Hepatocyte (in vitro differentiated cells): ENCODE data around the gene SBF2. TPM values are rescaled to one million over a fixed set of nuclear protein-coding genes. Genes with fewer than 3 reads are reported as not detected.

Experiments
- DNase-seq: peaks from one replicate; pipeline ENCODE4 v3.0.0-alpha.2; 2016; ENCODE audit warnings: low spot score
- H2AFZ ChIP-seq: fragments of 200-600 bp; sonication (generic); 2 replicates; pipeline ENCODE4 v1.6.0; 2016; ENCODE audit warnings: antibody characterized with exemption, mild to moderate bottlenecking
- H3K27ac ChIP-seq: fragments of 200-600 bp; sonication (generic); 2 replicates; pipeline ENCODE4 v1.5.1; 2016; ENCODE audit warnings: mild to moderate bottlenecking
- H3K27me3 ChIP-seq: fragments of 200-600 bp; sonication (generic); 2 replicates; pipeline ENCODE4 v1.6.1; 2016
- H3K36me3 ChIP-seq: fragments of 200-600 bp; sonication (generic); replicated peaks from 2 replicates; pipeline ENCODE4 v1.5.1; 2016; ENCODE audit warnings: low read depth; ENCODE audit not compliant: insufficient read depth
- H3K4me1 ChIP-seq: fragments of 200-600 bp; sonication (generic); 2 replicates; pipeline ENCODE4 v1.5.1; 2016; ENCODE audit warnings: mild to moderate bottlenecking, moderate library complexity; ENCODE audit not compliant: insufficient read depth
- H3K4me2 ChIP-seq: fragments of 200-600 bp; sonication (generic); 2 replicates; pipeline ENCODE4 v1.6.0; 2016
- H3K4me3 ChIP-seq: fragments of 200-600 bp; sonication (generic); 2 replicates; pipeline ENCODE4 v1.5.1; 2016; ENCODE audit warnings: mild to moderate bottlenecking
- H3K79me2 ChIP-seq: fragments of 200-600 bp; sonication (generic); 2 replicates; pipeline ENCODE4 v1.6.0; 2017; ENCODE audit warnings: mild to moderate bottlenecking
- H3K9me2 ChIP-seq: fragments of 200-600 bp; sonication (generic); replicated peaks from 2 replicates; pipeline ENCODE4 v1.6.0; 2017; ENCODE audit warnings: mild to moderate bottlenecking; ENCODE audit not compliant: insufficient read depth
- H3K9me3 ChIP-seq: fragments of 200-600 bp; sonication (generic); 2 replicates; pipeline ENCODE4 v1.5.1; 2016; ENCODE audit warnings: low read depth, mild to moderate bottlenecking
- H4K20me1 ChIP-seq: fragments of 200-600 bp; sonication (generic); 2 replicates; pipeline ENCODE4 v1.6.0; 2016; ENCODE audit warnings: mild to moderate bottlenecking; ENCODE audit not compliant: insufficient read depth, poor library complexity, severe bottlenecking
- EZH2 ChIP-seq: fragments of 200-600 bp; sonication (generic); IDR thresholded peaks from 2 replicates; pipeline ENCODE4 v1.6.1; 2016; ENCODE audit warnings: antibody characterized with exemption, mild to moderate bottlenecking, borderline replicate concordance
- EZH2phosphoT487 ChIP-seq: fragments of 200-600 bp; sonication (generic); IDR thresholded peaks from one replicate; pipeline ENCODE4 v1.6.1; 2018; ENCODE audit warnings: antibody characterized with exemption, mild to moderate bottlenecking, low read depth, moderate library complexity; ENCODE audit not compliant: unreplicated experiment, severe bottlenecking
- WGBS: methylation state at CpG from one replicate; pipeline ENCODE4 v1.1.6; 2016; ENCODE audit warnings: low lambda C conversion rate; ENCODE audit errors: missing lambda C conversion rate; 5-methylcytosine and 5-hydroxymethylcytosine counted together
- polyA plus RNA-seq: library from polyadenylated mRNA; unstranded; fragments of >200 nt; fragmentation: Nextera tagmentation; extraction: Ambion mirVana; gene quantifications from 2 replicates; pipeline ENCODE4 v1.2.1, GENCODE V29; 2016
- total RNA-seq: library from RNA; depleted of rRNA; stranded (reverse); fragments of >200 nt; gene quantifications from 2 replicates; pipeline ENCODE4 v1.2.3, GENCODE V29; 2014
- TF ChIP-seq, protein P1 (sequence below): fragments of 200-600 bp; sonication (generic); IDR thresholded peaks from 2 replicates; pipeline ENCODE4 v1.5.1; 2016; ENCODE audit warnings: antibody characterized with exemption, mild to moderate bottlenecking; ENCODE audit not compliant: poor library complexity

SBF2 gene
- total and polyA plus RNA-seq, 2 experiments from 2014 or later, result 25.7 to 83.2 TPM

GRCh38 chr11:10305262-10305963 lies 11.4 kb upstream of the SBF2 start:
- peak overlapping the region; percentile 70 for H3K4me3 ChIP-seq
- H3K4me1 ChIP-seq, result peaks cover 20% of the 10 kb centered on the region
- peak overlapping the region; percentile 71 for H2AFZ ChIP-seq
- peaks cover 3% of the 10 kb centered on the region for H3K27me3 ChIP-seq
- H3K36me3 ChIP-seq, result no peaks in the 10 kb centered on the region
- H3K79me2 ChIP-seq, result peaks cover 5% of the 10 kb centered on the region
- TF ChIP-seq EZH2 (no peak), EZH2phosphoT487 (no peak)
- TF ChIP-seq, protein P1, sequence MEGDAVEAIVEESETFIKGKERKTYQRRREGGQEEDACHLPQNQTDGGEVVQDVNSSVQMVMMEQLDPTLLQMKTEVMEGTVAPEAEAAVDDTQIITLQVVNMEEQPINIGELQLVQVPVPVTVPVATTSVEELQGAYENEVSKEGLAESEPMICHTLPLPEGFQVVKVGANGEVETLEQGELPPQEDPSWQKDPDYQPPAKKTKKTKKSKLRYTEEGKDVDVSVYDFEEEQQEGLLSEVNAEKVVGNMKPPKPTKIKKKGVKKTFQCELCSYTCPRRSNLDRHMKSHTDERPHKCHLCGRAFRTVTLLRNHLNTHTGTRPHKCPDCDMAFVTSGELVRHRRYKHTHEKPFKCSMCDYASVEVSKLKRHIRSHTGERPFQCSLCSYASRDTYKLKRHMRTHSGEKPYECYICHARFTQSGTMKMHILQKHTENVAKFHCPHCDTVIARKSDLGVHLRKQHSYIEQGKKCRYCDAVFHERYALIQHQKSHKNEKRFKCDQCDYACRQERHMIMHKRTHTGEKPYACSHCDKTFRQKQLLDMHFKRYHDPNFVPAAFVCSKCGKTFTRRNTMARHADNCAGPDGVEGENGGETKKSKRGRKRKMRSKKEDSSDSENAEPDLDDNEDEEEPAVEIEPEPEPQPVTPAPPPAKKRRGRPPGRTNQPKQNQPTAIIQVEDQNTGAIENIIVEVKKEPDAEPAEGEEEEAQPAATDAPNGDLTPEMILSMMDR, result no peak
- DNase-seq, result peak; percentile 78
- no peaks in the 10 kb centered on the region for H3K9me3 ChIP-seq
- H3K9me2 ChIP-seq, result no peaks in the 10 kb centered on the region
- H3K4me2 ChIP-seq, result peak overlapping the region; percentile 89
- peak overlapping the region; percentile 95 for H3K27ac ChIP-seq
- peaks cover 2% of the 10 kb centered on the region for H4K20me1 ChIP-seq
- WGBS, result 2% methylated on average over 48 of the region's 51 CpGs

DNA sequence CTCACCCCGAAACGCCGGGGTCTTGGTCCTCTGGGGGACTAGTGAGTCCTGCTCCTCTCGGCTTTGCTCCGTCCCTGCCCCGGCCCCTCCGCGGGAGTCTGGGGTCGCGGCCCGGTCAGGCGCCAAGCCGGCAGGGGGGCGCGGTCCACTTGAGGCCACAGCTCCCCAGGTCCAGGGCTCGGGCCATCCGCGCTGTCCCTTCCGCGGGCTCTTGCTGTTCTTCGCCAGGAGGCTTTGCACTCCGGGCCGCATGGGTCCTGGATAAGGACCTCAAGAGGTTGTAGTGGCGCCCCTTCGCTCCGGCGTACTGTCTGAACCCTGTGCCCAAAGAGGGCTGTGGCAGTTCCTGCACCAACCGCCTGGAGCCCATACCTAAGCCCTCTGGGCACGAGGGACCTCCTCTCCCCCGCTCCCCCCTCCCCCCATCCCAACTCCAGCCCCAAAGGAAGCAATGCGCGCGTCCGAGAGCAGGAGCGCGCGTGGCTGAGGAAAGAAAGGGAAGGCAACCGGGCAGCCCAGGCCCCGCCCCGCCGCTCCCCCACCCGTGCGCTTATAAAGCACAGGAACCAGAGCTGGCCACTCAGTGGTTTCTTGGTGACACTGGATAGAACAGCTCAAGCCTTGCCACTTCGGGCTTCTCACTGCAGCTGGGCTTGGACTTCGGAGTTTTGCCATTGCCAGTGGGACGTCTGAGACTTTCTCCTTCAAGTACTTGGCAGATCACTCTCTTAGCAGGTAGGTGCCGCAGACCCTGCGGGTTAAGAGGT lies 10.7 kb upstream of the SBF2 start, which contains the start of gene ADM:
Gene ADM (plus strand): TSS at position 579 of the 767 bp plus-strand sequence. CDS start 628 bp downstream, outside the sequence.
- Histone ChIP-seq H3K4me1 (peaks cover 15% of the 10 kb centered on the region), H3K9me2 (no peaks in the 10 kb centered on the region), H3K27me3 (peaks cover 3% of the 10 kb centered on the region), H3K4me3 (peak within 1 kb of the TSS; percentile 70), H3K36me3 (no peaks in the 10 kb centered on the region), H3K27ac (peak within 1 kb of the TSS; percentile 95), H2AFZ (peak within 1 kb of the TSS; percentile 71), H4K20me1 (peaks cover 2% of the 10 kb centered on the region), H3K4me2 (peak within 1 kb of the TSS; percentile 89), H3K9me3 (no peaks in the 10 kb centered on the region), H3K79me2 (peaks cover 5% of the 10 kb centered on the region)
- WGBS, result 2% methylated on average over 37 of the region's 48 CpGs
- TF ChIP-seq EZH2phosphoT487 (no peak), EZH2 (no peak)
- TF ChIP-seq, protein P1, result peak; percentile 56
- DNase-seq, result peak; percentile 93

GRCh38 chr11:10303558-10304363 lies 9.7 kb upstream of the SBF2 start:
- WGBS, result 9% methylated on average over 29 of the region's 29 CpGs
- H4K20me1 ChIP-seq, result peaks cover 2% of the 10 kb centered on the region
- H3K4me3 ChIP-seq, result peak overlapping the region; percentile 70
- H3K36me3 ChIP-seq, result no peaks in the 10 kb centered on the region
- peak overlapping the region; percentile 89 for H3K4me2 ChIP-seq
- peak overlapping the region; percentile 95 for H3K27ac ChIP-seq
- peaks cover 5% of the 10 kb centered on the region for H3K79me2 ChIP-seq
- TF ChIP-seq, protein P1, result no peak
- no peak for TF ChIP-seq EZH2phosphoT487
- no peak for TF ChIP-seq EZH2
- no peaks in the 10 kb centered on the region for H3K9me2 ChIP-seq
- H3K4me1 ChIP-seq, result peaks cover 15% of the 10 kb centered on the region
- no peaks in the 10 kb centered on the region for H3K9me3 ChIP-seq
- peak overlapping the region; percentile 83 for H2AFZ ChIP-seq
- DNase-seq, result peak; percentile 78
- peaks cover 3% of the 10 kb centered on the region for H3K27me3 ChIP-seq
